Smooth muscle cell (in vitro differentiated cells): ENCODE data around the gene FOXA3. TPM values are rescaled to one million over a fixed set of nuclear protein-coding genes. Genes with fewer than 3 reads are reported as not detected.

Experiments used
- DNase-seq: peaks from one replicate; lab custom pipeline; 2025; ENCODE audit not compliant: unreplicated experiment; lab: John Stamatoyannopoulos, UW
- H2AFZ ChIP-seq: fragments of 200-600 bp; sonication (generic); 2 replicates; pipeline ENCODE4 v1.6.0; 2016; ENCODE audit warnings: antibody characterized with exemption, low read depth, mild to moderate bottlenecking
- H3F3A ChIP-seq: fragments of 200-600 bp; sonication (generic); 2 replicates; pipeline ENCODE4 v1.6.0; 2017; ENCODE audit warnings: antibody characterized with exemption, low read depth
- H3K27ac ChIP-seq: fragments of 200-600 bp; sonication (generic); 2 replicates; pipeline ENCODE4 v1.5.1; 2016; ENCODE audit warnings: low read depth, mild to moderate bottlenecking
- H3K27me3 ChIP-seq: fragments of 200-600 bp; sonication (generic); 2 replicates; pipeline ENCODE4 v1.6.1; 2016; ENCODE audit warnings: low read depth, mild to moderate bottlenecking
- H3K36me3 ChIP-seq: fragments of 200-600 bp; sonication (generic); 2 replicates; pipeline ENCODE4 v1.5.1; 2016; ENCODE audit warnings: low read depth
- H3K4me1 ChIP-seq: fragments of 200-600 bp; sonication (generic); 2 replicates; pipeline ENCODE4 v1.5.1; 2016; ENCODE audit warnings: low read depth
- H3K4me2 ChIP-seq: fragments of 200-600 bp; sonication (generic); 2 replicates; pipeline ENCODE4 v1.6.0; 2016; ENCODE audit warnings: mild to moderate bottlenecking
- H3K4me3 ChIP-seq: fragments of 200-600 bp; sonication (generic); 2 replicates; pipeline ENCODE4 v1.5.1; 2016; ENCODE audit warnings: mild to moderate bottlenecking
- H3K79me2 ChIP-seq: fragments of 200-600 bp; sonication (generic); 2 replicates; pipeline ENCODE4 v1.6.0; 2016; ENCODE audit warnings: low read depth, mild to moderate bottlenecking
- H3K9ac ChIP-seq: fragments of 200-600 bp; sonication (generic); 2 replicates; pipeline ENCODE4 v1.6.0; 2016; ENCODE audit warnings: low read depth
- H3K9me3 ChIP-seq: fragments of 200-600 bp; sonication (generic); replicated peaks from 2 replicates; pipeline ENCODE4 v1.5.1; 2016; ENCODE audit warnings: low read depth
- H4K20me1 ChIP-seq: fragments of 200-600 bp; sonication (generic); 2 replicates; pipeline ENCODE4 v1.6.0; 2016; ENCODE audit warnings: low read depth
- CTCF ChIP-seq: fragments of 200-600 bp; sonication (generic); IDR thresholded peaks from 2 replicates; pipeline ENCODE4 v1.5.1; 2017; ENCODE audit warnings: borderline replicate concordance, mild to moderate bottlenecking, antibody characterized with exemption; ENCODE audit not compliant: insufficient read depth, poor library complexity, severe bottlenecking
- WGBS: methylation state at CpG from one replicate; pipeline ENCODE4 v1.1.7; 2016; ENCODE audit warnings: low lambda C conversion rate; 5-methylcytosine and 5-hydroxymethylcytosine counted together
- polyA plus RNA-seq: library from polyadenylated mRNA; unstranded; fragments of >200 nt; fragmentation: Nextera tagmentation; extraction: Ambion mirVana; gene quantifications from 2 replicates; pipeline ENCODE4 v1.2.1, GENCODE V29; 2016
- total RNA-seq: library from RNA; depleted of rRNA; stranded (reverse); fragments of >200 nt; gene quantifications from 2 replicates; pipeline ENCODE4 v1.2.3, GENCODE V29; 2014

Gene FOXA3
- total and polyA plus RNA-seq, 2 experiments from 2014 or later = 0.50 to 0.76 TPM

- no peak for TF ChIP-seq CTCF
- Histone ChIP-seq H3K9me3 (no peaks in the 10 kb centered on the region), H3K36me3 (no peaks in the 10 kb centered on the region), H3K27ac (peak overlapping the region; percentile 97), H3K9ac (peak overlapping the region; percentile 73), H3K27me3 (no peaks in the 10 kb centered on the region), H3K4me2 (peak overlapping the region; percentile 89), H3K4me1 (peaks cover 20% of the 10 kb centered on the region), H4K20me1 (peaks cover 23% of the 10 kb centered on the region), H2AFZ (no peak overlapping the region), H3K79me2 (peaks cover 18% of the 10 kb centered on the region), H3K4me3 (peak overlapping the region; percentile 67), H3F3A (peaks cover 8% of the 10 kb centered on the region)
- DNase-seq = no peak
- WGBS = 75% methylated on average over 53 of the region's 72 CpGs
These were observed 20.8 kb downstream of the FOXA3 start for GRCh38 chr19:45884682-45885555.

- Histone ChIP-seq H3K4me2 (peak within 1 kb of the TSS; percentile 89), H3F3A (peaks cover 8% of the 10 kb centered on the region), H2AFZ (peak within 1 kb of the TSS; percentile 95), H3K4me1 (peaks cover 20% of the 10 kb centered on the region), H3K9me3 (no peaks in the 10 kb centered on the region), H4K20me1 (peaks cover 23% of the 10 kb centered on the region), H3K9ac (peak within 1 kb of the TSS; percentile 97), H3K27me3 (no peaks in the 10 kb centered on the region), H3K4me3 (peak within 1 kb of the TSS; percentile 67), H3K79me2 (peaks cover 18% of the 10 kb centered on the region), H3K36me3 (no peaks in the 10 kb centered on the region), H3K27ac (peak within 1 kb of the TSS; percentile 97)
- DNase-seq = peak; percentile 83
- TF ChIP-seq CTCF = no peak
- under 1% methylated on average over 56 of the region's 107 CpGs for WGBS
These were observed 21.7 kb downstream of the FOXA3 start, which contains the start of gene IRF2BP1 for GRCh38 chr19:45885556-45886426. Gene IRF2BP1 (minus strand): TSS chr19:45886141. CDS start chr19:45885774, 367 bp downstream.

GRCh38 chr19:45886427-45887199 lies 22.5 kb downstream of the FOXA3 start:
- Histone ChIP-seq H3K79me2 (peaks cover 18% of the 10 kb centered on the region), H3K4me1 (peaks cover 20% of the 10 kb centered on the region), H3F3A (peaks cover 8% of the 10 kb centered on the region), H2AFZ (peak overlapping the region; percentile 95), H3K9ac (peak overlapping the region; percentile 97), H3K27me3 (no peaks in the 10 kb centered on the region), H3K36me3 (no peaks in the 10 kb centered on the region), H4K20me1 (peaks cover 23% of the 10 kb centered on the region), H3K27ac (peak overlapping the region; percentile 97), H3K4me2 (peak overlapping the region; percentile 89), H3K4me3 (peak overlapping the region; percentile 67), H3K9me3 (no peaks in the 10 kb centered on the region)
- WGBS = under 1% methylated on average over 32 of the region's 32 CpGs
- TF ChIP-seq CTCF = no peak
- DNase-seq = peak; percentile 82
